Inflammatory macrophage (primary cell): ENCODE data around the gene NEDD4.
"Not testable (repeated sequence)": the region's sequence is repeated elsewhere in the genome, so short reads cannot be mapped to it uniquely, and the experiment has no call there.

Source experiments
- DNase-seq, 2 donors: peaks; one replicate each; pipeline ENCODE4 v3.0.0-alpha.2; 2020 to 2022

The NEDD4 gene

GRCh38 chr15:55823699-55824340, 169.6 kb downstream of the NEDD4 start:
- DNase-seq, result no peak

DNA sequence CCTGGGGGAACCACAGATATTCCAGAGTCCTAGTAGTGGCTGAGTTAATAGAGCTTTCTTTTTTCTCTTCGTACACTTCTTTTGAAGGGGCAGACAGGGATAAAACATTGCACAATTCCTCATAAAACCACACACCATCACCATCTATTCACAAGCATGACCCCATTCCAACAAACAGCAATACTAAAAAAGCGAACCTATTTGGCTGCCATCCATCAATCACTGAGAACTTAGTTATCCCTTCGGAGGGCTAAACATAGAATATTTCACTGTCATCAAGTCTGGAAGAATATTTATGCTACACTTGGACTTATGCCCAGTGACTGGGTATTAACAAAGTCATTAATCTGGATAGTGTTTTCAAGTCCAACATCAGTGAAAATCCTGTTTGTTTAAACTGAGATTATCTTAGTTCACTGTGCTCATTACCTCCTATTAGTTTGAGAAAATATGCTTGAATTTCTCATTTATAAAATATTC, 170.2 kb downstream of the NEDD4 start:
- no peak for DNase-seq

GRCh38 chr15:55821740-55822139, 171.7 kb downstream of the NEDD4 start:
- DNase-seq, result not testable (repeated sequence)

GRCh38 chr15:55820043-55820442, 173.4 kb downstream of the NEDD4 start:
- no peak for DNase-seq

DNA sequence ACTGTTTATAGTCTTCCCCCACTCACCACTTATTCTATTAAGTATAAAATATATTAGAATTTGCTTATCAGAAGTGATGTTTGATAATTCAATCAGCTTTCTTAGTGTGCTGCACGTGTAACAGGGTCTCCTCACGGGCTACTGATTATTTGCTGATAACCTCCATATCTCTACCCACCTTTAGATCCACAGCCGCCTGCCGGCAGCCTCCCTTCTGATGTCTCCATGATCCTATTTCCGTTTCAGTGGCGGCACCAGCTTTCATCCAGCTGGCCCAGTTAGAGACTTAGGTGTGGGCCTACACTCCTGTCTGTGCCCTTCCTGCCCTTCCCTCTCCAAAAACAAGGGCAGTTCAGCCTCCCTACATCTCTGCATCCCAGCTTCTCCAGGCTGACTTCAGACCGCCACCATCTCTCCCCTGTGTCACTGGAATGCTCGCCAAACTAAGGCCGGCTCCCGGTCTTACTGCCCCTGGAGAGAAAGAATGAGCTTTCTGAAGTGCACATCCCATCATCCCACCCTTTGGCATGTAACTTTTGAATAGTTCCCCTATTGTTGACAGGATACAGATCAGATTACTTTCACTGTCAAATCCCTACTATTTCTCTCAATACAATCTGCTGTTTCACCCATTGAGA, 173.9 kb downstream of the NEDD4 start:
- DNase-seq, result no peak

- DNase-seq, result no peak
These were observed 177.4 kb downstream of the NEDD4 start for GRCh38 chr15:55816017-55816416.

GRCh38 chr15:55802600-55803376, 190.6 kb downstream of the NEDD4 start:
- DNase-seq, result no peak

DNA sequence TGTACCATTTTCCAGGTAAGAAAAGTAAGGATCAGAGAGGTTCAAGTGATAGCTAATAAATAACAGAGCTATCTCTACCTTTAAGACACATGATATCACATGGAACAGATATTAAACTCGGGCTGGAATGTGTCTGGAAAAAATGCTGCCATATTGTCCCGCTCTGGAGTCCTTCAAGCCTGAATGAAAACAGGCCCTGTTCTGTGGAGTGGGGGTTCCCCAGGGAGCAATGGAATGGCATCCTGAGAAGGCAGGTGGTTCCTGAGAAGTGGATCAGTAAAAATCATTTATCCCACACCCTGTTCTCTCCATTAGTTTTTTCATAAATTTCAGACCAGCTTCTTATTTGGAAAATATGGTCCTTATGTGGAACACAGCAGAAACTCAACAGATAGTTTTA, 193.2 kb downstream of the NEDD4 start:
- no peak for DNase-seq

- DNase-seq, result peak; percentile 4 to 40
These were observed 193.9 kb downstream of the NEDD4 start for GRCh38 chr15:55799291-55800212.

- no peak for DNase-seq
These were observed 197.0 kb downstream of the NEDD4 start for GRCh38 chr15:55796321-55796965.

DNA sequence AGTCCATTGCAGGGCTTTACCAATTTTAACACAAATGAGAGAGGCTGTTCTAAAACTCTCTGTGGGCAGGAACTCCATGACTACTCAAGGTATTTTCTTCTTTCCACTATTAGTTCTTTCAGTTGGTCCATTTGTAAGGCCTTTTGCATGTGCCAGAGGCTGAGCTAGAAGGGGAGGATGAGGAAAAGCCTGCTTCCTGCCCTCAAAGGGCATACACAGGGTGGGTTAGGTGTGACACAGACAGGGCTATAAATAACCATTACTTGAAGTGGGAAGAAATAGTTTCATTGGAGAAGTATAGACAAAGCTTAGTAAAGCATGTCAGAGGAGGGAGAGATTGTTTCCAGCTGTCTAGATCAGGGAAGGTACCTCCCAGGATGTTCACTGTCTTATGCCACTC, 198.4 kb downstream of the NEDD4 start:
- DNase-seq, result no peak

- DNase-seq, result no peak
These were observed 201.6 kb downstream of the NEDD4 start for GRCh38 chr15:55791551-55792400.

DNA sequence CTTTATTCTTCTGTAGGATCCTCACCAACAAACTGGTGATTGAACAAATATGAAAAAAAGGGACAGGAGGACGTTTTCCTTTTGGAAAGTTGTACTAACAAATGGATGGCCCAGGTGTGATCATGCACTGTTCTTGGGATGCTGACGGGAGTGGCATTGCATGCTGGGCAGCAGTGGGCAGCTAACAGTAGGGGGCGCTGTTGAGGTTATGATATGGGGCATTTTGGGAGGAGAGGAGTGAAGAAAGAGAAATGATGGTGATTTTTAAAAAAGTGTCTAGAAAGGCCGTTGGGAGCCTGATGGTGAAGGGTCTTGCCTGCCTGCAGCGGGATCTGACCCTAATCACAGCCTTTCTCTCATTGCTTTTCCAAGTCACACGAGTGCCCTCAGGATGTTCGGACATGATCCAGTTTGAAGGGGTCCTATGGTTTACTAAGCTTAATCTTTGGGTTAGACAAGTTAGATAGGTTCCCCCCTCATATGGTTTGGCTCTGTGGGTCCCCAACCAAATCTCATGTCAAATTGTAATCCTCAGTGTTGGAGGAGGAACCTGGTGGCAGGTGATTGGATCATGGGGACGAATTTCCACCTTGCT, 204.2 kb downstream of the NEDD4 start:
- DNase-seq, result no peak

- DNase-seq, result no peak
These were observed 207.1 kb downstream of the NEDD4 start for GRCh38 chr15:55786341-55786740.

- DNase-seq, result not testable (repeated sequence)
These were observed 207.8 kb downstream of the NEDD4 start for GRCh38 chr15:55785593-55785992.

GRCh38 chr15:55784286-55784685, 209.1 kb downstream of the NEDD4 start:
- DNase-seq, result no peak

DNA sequence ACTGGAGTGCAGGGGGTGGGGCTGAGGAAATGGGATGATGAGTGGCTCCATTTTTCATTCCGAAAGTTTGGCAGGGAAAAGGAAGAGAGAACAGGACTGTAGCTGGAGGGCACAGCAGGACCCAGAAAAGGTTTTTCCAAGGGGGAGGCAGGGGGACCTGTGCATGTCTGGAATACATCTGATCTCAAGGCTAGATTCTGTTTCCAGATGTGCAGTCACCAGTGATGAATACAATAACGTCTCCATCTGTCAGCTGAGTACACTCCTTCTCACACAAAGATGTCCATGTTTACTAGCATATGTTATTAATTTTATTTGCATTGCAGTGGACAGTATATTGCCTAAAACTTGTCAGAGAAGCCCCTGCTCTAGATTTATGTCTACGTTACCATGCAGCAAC, 210.5 kb downstream of the NEDD4 start:
- DNase-seq, result no peak

DNA sequence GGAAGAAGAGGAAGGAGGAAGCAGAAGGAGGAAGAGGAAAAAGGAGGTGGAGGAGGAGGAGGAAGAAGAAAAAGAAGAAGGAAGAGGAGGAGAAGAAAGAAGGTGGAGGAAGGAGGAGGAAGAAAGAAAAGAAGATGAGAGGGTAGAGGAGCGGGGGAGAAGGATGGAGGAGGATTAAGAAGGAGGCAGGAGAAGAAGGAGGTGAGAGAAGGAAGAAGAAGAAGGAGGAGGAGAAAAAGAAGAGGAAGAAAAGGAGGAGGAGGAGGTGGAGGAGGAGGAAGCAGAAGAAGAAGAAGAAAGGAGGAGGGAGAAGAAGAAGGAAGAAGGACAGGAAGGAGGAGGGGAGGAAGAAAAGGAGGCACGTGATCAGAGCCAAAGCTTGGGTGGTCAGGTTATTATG, 213.1 kb downstream of the NEDD4 start:
- no peak for DNase-seq

DNA sequence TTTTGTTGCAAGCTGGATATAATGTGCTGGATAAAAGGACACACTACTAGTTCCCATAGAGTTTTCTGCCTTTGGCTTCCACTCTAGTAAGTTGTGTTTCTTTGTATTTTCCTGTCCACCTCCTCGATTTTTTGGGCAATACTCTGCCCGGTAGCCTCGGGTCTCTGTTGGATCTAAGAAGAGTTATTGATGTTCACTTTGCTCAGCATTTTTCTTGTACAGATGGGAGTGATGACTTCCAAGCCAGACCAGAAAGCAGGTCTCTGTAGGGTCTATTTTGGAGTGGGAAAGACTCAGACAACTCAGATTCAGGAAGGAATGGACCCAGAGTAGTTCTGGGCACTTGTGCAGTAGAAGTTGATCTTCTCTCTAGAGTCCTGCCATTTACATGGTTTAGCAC, 214.5 kb downstream of the NEDD4 start:
- no peak for DNase-seq
